Uterus (tissue), 2 donors: Measurements from ENCODE around the gene EPB41.

Experiments
- POLR2A ChIP-seq, 2 donors: fragments of 450-650 bp; IDR thresholded peaks; one replicate each; pipeline ENCODE4 v1.6.1; 2016; ENCODE audit warnings: antibody characterized with exemption in 2 of 2, mild to moderate bottlenecking in 1 of 2, moderate library complexity in 1 of 2
- TF ChIP-seq, protein P1 (sequence below), 4 experiments: fragments of 200-600 bp in 2 of 4; fragments of 450-650 bp in 2 of 4; sonication (generic) in 2 of 4; IDR thresholded peaks; one replicate each; pipeline ENCODE4 v1.5.1; 2016 to 2019; ENCODE audit warnings: antibody characterized with exemption in 4 of 4, mild to moderate bottlenecking in 2 of 4, moderate library complexity in 1 of 4

GRCh38 chr1:28950449-28950848, 36.1 kb downstream of the EPB41 start:
- TF ChIP-seq POLR2A (IDR thresholded peaks at IDR 0.05), result no peak
- TF ChIP-seq, protein P1, sequence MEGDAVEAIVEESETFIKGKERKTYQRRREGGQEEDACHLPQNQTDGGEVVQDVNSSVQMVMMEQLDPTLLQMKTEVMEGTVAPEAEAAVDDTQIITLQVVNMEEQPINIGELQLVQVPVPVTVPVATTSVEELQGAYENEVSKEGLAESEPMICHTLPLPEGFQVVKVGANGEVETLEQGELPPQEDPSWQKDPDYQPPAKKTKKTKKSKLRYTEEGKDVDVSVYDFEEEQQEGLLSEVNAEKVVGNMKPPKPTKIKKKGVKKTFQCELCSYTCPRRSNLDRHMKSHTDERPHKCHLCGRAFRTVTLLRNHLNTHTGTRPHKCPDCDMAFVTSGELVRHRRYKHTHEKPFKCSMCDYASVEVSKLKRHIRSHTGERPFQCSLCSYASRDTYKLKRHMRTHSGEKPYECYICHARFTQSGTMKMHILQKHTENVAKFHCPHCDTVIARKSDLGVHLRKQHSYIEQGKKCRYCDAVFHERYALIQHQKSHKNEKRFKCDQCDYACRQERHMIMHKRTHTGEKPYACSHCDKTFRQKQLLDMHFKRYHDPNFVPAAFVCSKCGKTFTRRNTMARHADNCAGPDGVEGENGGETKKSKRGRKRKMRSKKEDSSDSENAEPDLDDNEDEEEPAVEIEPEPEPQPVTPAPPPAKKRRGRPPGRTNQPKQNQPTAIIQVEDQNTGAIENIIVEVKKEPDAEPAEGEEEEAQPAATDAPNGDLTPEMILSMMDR (IDR thresholded peaks at IDR 0.05), result no peak
